Measurements from ENCODE around the gene CREBL2. TPM values are rescaled to one million over a fixed set of nuclear protein-coding genes. Genes with fewer than 3 reads are reported as not detected.
"Not testable (repeated sequence)": the region's sequence is repeated elsewhere in the genome, so short reads cannot be mapped to it uniquely, and the experiment has no call there.

Gene CREBL2
- total RNA-seq, 1 donor from 2014 or later, result 42.8 TPM

- H3K36me3 ChIP-seq, result peaks cover 6% of the 10 kb centered on the region
- no peak for ATAC-seq
- H3K27ac ChIP-seq, result no peak overlapping the region
- intact Hi-C loops (cut with DNase I), result no loop called here
- TF ChIP-seq CTCF (IDR thresholded peaks at IDR 0.05), result no peak
- no peaks in the 10 kb centered on the region for H3K27me3 ChIP-seq
- no peak for DNase-seq
- peaks cover 19% of the 10 kb centered on the region for H3K9me3 ChIP-seq
- no peaks in the 10 kb centered on the region for H3K4me1 ChIP-seq
- no peak overlapping the region for H3K4me3 ChIP-seq
Measured at GRCh38 chr12:12648951-12649650, 37.4 kb downstream of the CREBL2 start.

GRCh38 chr12:12651752-12652151 is 40.1 kb downstream of the CREBL2 start:
- intact Hi-C loops (cut with DNase I), result no loop called here
- Histone ChIP-seq H3K27me3 (no peaks in the 10 kb centered on the region), H3K9me3 (peaks cover 19% of the 10 kb centered on the region), H3K27ac (no peak overlapping the region), H3K4me3 (no peak overlapping the region), H3K4me1 (peaks cover 4% of the 10 kb centered on the region), H3K36me3 (no peaks in the 10 kb centered on the region)
- ATAC-seq (no peak), DNase-seq (no peak)
- TF ChIP-seq CTCF (IDR thresholded peaks at IDR 0.05), result no peak

GRCh38 chr12:12652704-12653103 is 41.0 kb downstream of the CREBL2 start:
- H3K27me3 ChIP-seq; H3K27ac ChIP-seq; H3K36me3 ChIP-seq; DNase-seq; intact Hi-C loops (cut with DNase I); H3K4me3 ChIP-seq; H3K4me1 ChIP-seq; ATAC-seq: not testable (repeated sequence)
- H3K9me3 ChIP-seq, result peaks cover 19% of the 10 kb centered on the region

GRCh38 chr12:12653922-12654321 is 42.2 kb downstream of the CREBL2 start:
- H3K27ac ChIP-seq, result no peak overlapping the region
- peaks cover 4% of the 10 kb centered on the region for H3K4me1 ChIP-seq
- TF ChIP-seq CTCF (IDR thresholded peaks at IDR 0.05), result no peak
- H3K9me3 ChIP-seq, result peaks cover 7% of the 10 kb centered on the region
- intact Hi-C loops (cut with DNase I), result no loop called here
- ATAC-seq (no peak), DNase-seq (no peak)
- no peak overlapping the region for H3K4me3 ChIP-seq
- no peaks in the 10 kb centered on the region for H3K27me3 ChIP-seq
- no peaks in the 10 kb centered on the region for H3K36me3 ChIP-seq

- intact Hi-C loops (cut with DNase I), result no loop called here
- H3K27ac ChIP-seq, result no peak overlapping the region
- TF ChIP-seq CTCF (IDR thresholded peaks at IDR 0.05), result no peak
- ATAC-seq (no peak), DNase-seq (no peak)
- no peaks in the 10 kb centered on the region for H3K36me3 ChIP-seq
- peaks cover 4% of the 10 kb centered on the region for H3K4me1 ChIP-seq
- H3K4me3 ChIP-seq, result no peak overlapping the region
- H3K9me3 ChIP-seq, result no peaks in the 10 kb centered on the region
- no peaks in the 10 kb centered on the region for H3K27me3 ChIP-seq
Measured at GRCh38 chr12:12654691-12655460, 43.2 kb downstream of the CREBL2 start.

GRCh38 chr12:12660201-12660600 is 48.5 kb downstream of the CREBL2 start:
- H3K27me3 ChIP-seq, result no peaks in the 10 kb centered on the region
- ATAC-seq, result no peak

More at GRCh38 chr12:12660201-12660600, 48.5 kb downstream of the CREBL2 start:
- Histone ChIP-seq H3K4me1 (peaks cover 4% of the 10 kb centered on the region), H3K36me3 (no peaks in the 10 kb centered on the region), H3K27ac (no peak overlapping the region), H3K4me3 (no peak overlapping the region), H3K9me3 (no peaks in the 10 kb centered on the region)
- TF ChIP-seq CTCF (IDR thresholded peaks at IDR 0.05), result no peak
- intact Hi-C loops (cut with DNase I), result no loop called here
- no peak for DNase-seq
